Testis (tissue), 3 donors: ENCODE data around the gene INPP4A. TPM values are rescaled to one million over a fixed set of nuclear protein-coding genes. Genes with fewer than 3 reads are reported as not detected.
A peak's percentile ranks its signal among the peaks of the same experiment; 100 is the strongest.

Experiments used
- DNase-seq: peaks from one replicate; pipeline ENCODE4 v3.0.0-alpha.2; 2019
- H3K27ac ChIP-seq, 2 donors: fragments of 200-600 bp; sonication (generic); one replicate each; pipeline ENCODE4 v1.5.1; 2019
- H3K27me3 ChIP-seq: fragments of 200-600 bp; sonication (generic); one replicate; pipeline ENCODE4 v1.5.1; 2019
- H3K36me3 ChIP-seq: fragments of 200-600 bp; sonication (generic); one replicate; pipeline ENCODE4 v1.5.1; 2017; ENCODE audit warnings: low read depth; ENCODE audit errors: missing control alignments
- H3K4me1 ChIP-seq: fragments of 200-600 bp; sonication (generic); one replicate; pipeline ENCODE4 v1.5.1; 2019
- H3K4me3 ChIP-seq, 2 donors: fragments of 200-600 bp; sonication (generic); one replicate each; pipeline ENCODE4 v1.5.1; 2017 to 2019
- H3K9me3 ChIP-seq: fragments of 200-600 bp; sonication (generic); one replicate; pipeline ENCODE4 v1.5.1; 2017
- CTCF ChIP-seq, 3 experiments: fragments of 450-650 bp in 2 of 3; fragments of 200-600 bp in 1 of 3; sonication (generic) in 1 of 3; IDR thresholded peaks; one replicate each; pipeline ENCODE4 v1.5.1; 2016 to 2019; ENCODE audit warnings: antibody characterized with exemption in 3 of 3, mild to moderate bottlenecking in 2 of 3, moderate library complexity in 1 of 3
- POLR2A ChIP-seq: fragments of 450-650 bp; IDR thresholded peaks from one replicate; pipeline ENCODE4 v1.6.1; 2017; ENCODE audit warnings: antibody characterized with exemption, mild to moderate bottlenecking, moderate library complexity
- WGBS, 2 donors: methylation state at CpG; one replicate each; pipeline ENCODE4 v1.1.5; 2018; 5-methylcytosine and 5-hydroxymethylcytosine counted together
- intact Hi-C: fragments of 100-400 bp; cut with DNase I; formaldehyde crosslinking; loops from one replicate; pipeline ENCODE4 v1.15.1; 2023; ENCODE audit warnings: low total_unique reads
- polyA plus RNA-seq: library from polyadenylated mRNA; stranded (reverse); fragments of 350-450 nt; fragmentation: Illumina TruSeq; extraction: RNeasy Lipid Tissue Mini Kit (QIAGEN cat#74804); gene quantifications from one replicate; pipeline ENCODE4 v1.2.3, GENCODE V29; 2014; ENCODE audit warnings: low read depth, low replicate concordance; ENCODE audit not compliant: insufficient read depth
- total RNA-seq, 2 donors: library from RNA; depleted of rRNA; stranded (reverse); fragments of >200 nt; gene quantifications; one replicate each; pipeline ENCODE4 v1.2.3, GENCODE V29; 2016

INPP4A gene
- total and polyA plus RNA-seq, 3 donors from 2014 or later = 13.3 to 42.9 (median 35.6) TPM

- no peak overlapping the region for H3K4me3 ChIP-seq
- no peaks in the 10 kb centered on the region for H3K9me3 ChIP-seq
- TF ChIP-seq CTCF (IDR thresholded peaks at IDR 0.05) (no peak), POLR2A (no peak)
- H3K4me1 ChIP-seq = peaks cover 23% of the 10 kb centered on the region
- no peaks in the 10 kb centered on the region for H3K36me3 ChIP-seq
- H3K27ac ChIP-seq = no peak overlapping the region
- H3K27me3 ChIP-seq = no peaks in the 10 kb centered on the region
- intact Hi-C loops = no loop called here
- no peak for DNase-seq
- whole genome bisulfite sequencing, 2 donors = 95% methylated on average over 4 of the region's 4 CpGs
Observed at GRCh38 chr2:98485453-98485755, 40.7 kb downstream of the INPP4A start.

- Histone ChIP-seq H3K4me1 (peaks cover 21% of the 10 kb centered on the region), H3K4me3 (no peak overlapping the region), H3K9me3 (no peaks in the 10 kb centered on the region), H3K36me3 (no peaks in the 10 kb centered on the region), H3K27ac (no peak overlapping the region), H3K27me3 (no peaks in the 10 kb centered on the region)
- no peak for TF ChIP-seq CTCF (IDR thresholded peaks at IDR 0.05)
- no peak for TF ChIP-seq POLR2A
- intact Hi-C loops = no loop called here
- 80 to 87% methylated on average over 5 of the region's 5 CpGs for WGBS, 2 donors
- DNase-seq = peak; percentile 56
Observed at GRCh38 chr2:98486374-98486981, 41.8 kb downstream of the INPP4A start.

DNA sequence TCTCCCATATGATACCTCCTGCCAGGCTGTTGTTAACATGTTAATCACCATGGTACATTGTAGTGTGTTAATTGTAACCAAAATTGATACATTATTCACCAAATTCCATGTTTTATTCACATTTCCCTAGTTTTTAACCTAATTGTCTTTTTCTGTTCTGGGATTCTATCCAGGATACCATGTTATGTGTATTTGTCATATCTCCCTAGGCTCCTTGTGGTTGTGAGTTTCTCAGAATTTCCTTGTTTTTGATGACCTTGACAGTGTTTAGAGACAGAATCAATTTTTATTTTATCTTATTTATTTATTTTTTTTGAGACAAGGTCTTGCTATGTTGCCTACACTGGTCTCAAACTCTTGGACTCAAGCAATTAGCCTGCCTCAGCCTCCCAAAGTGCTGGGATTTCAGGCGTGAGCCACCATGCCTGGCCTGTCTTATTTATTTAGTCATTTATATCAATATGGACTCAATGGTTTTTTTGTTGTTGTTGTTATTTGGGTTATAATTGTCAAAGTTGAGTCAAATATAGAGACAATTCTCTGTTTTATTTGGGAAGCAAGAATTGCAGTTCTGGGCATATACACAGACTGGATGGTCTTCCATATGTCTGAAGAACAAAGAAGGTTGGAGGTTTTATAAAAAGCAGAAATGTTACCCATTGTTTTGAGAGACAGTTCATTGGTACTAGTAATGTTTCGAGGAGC lies 42.6 kb downstream of the INPP4A start:
- no peaks in the 10 kb centered on the region for H3K27me3 ChIP-seq
- TF ChIP-seq CTCF (IDR thresholded peaks at IDR 0.05) = no peak
- TF ChIP-seq POLR2A = no peak
- no peak for DNase-seq
- peaks cover 27% of the 10 kb centered on the region for H3K4me1 ChIP-seq
- no peak overlapping the region for H3K4me3 ChIP-seq
- no peaks in the 10 kb centered on the region for H3K9me3 ChIP-seq
- no peak overlapping the region for H3K27ac ChIP-seq
- intact Hi-C loops = no loop called here
- H3K36me3 ChIP-seq = no peaks in the 10 kb centered on the region
- 85 to 95% methylated on average over 2 of the region's 2 CpGs for WGBS, 2 donors

DNA sequence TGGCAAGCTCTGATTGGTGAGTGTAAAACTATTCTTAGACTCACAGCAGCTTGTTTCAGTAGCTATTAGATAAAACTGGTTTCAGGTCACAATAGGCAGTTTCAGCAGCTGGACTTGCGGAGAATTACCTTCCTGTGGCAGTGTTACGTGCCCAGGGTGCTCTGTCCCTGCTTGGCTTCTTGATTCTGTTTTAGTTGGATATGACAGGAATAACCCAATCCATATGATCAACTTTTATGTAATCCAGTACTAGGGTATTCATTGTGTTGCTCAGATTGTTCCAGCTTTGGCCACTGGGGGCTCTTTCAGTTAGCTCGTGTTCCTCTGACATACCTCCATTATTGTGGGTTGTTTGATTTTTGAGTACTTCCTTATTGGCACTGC lies 43.1 kb downstream of the INPP4A start:
- H3K27me3 ChIP-seq = no peaks in the 10 kb centered on the region
- TF ChIP-seq CTCF (IDR thresholded peaks at IDR 0.05) (peak in 1 of 3 experiments; percentile 50), POLR2A (no peak)
- 72 to 74% methylated on average over 3 of the region's 3 CpGs for WGBS, 2 donors
- peaks cover 27% of the 10 kb centered on the region for H3K4me1 ChIP-seq
- no peak for DNase-seq
- no peaks in the 10 kb centered on the region for H3K36me3 ChIP-seq
- intact Hi-C loops = no loop called here
- H3K4me3 ChIP-seq = no peak overlapping the region
- H3K9me3 ChIP-seq = no peaks in the 10 kb centered on the region
- H3K27ac ChIP-seq = no peak overlapping the region

DNA sequence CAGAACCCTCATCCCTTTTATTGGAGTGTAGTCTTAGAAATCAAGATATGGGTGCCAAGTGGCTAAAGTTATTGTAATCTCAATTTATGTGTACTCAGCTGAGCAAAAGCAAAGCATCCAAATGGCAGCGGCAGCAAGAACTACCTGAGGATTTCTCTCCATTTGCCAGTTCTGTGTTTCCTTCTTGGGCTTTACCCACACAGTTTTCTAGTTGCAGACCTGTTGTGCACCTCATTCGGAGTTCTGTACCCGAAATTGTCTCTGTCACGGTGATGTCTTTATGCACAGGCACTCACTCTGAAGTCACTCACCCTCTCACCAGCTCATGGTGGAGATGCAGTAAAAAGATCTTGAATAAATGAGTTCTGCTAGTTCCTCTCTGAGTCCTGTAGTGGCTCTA lies 43.6 kb downstream of the INPP4A start:
- Histone ChIP-seq H3K4me1 (peaks cover 27% of the 10 kb centered on the region), H3K36me3 (no peaks in the 10 kb centered on the region), H3K27ac (no peak overlapping the region), H3K4me3 (no peak overlapping the region), H3K9me3 (no peaks in the 10 kb centered on the region), H3K27me3 (no peaks in the 10 kb centered on the region)
- TF ChIP-seq POLR2A (no peak), CTCF (IDR thresholded peaks at IDR 0.05) (no peak)
- WGBS, 2 donors = 79 to 80% methylated on average over 4 of the region's 4 CpGs
- DNase-seq = no peak
- intact Hi-C loops = no loop called here
